HCT116 (cell line): ENCODE data around the gene DMWD.

Experiments used
- EZH2phosphoT487 ChIP-seq: fragments of 200-600 bp; IDR thresholded peaks from 2 replicates; pipeline ENCODE4 v1.6.1; 2018; ENCODE audit warnings: antibody characterized with exemption, borderline replicate concordance
- POLR2A ChIP-seq: IDR thresholded peaks from 2 replicates; pipeline ENCODE4 v1.7.0; 2011; ENCODE audit warnings: borderline replicate concordance; ENCODE audit not compliant: insufficient read depth, insufficient read length; ENCODE audit errors: extremely low read depth
- POLR2AphosphoS5 ChIP-seq: IDR thresholded peaks from 2 replicates; pipeline ENCODE4 v1.6.1; 2011; ENCODE audit warnings: mild to moderate bottlenecking, low read depth, low read length, moderate library complexity
- RAD21 ChIP-seq: IDR thresholded peaks from 2 replicates; pipeline ENCODE4 v1.6.1; 2012; ENCODE audit warnings: low read depth, mild to moderate bottlenecking
- SP1 ChIP-seq: IDR thresholded peaks from 2 replicates; pipeline ENCODE4 v1.6.1; 2012; ENCODE audit warnings: low read depth
- SRF ChIP-seq: IDR thresholded peaks from 2 replicates; pipeline ENCODE4 v1.6.1; 2012; ENCODE audit warnings: low read depth
- TCF7L2 ChIP-seq: IDR thresholded peaks from 2 replicates; pipeline ENCODE4 v1.7.0; 2011; ENCODE audit warnings: borderline replicate concordance, inconsistent platforms; ENCODE audit not compliant: insufficient read depth, insufficient read length; ENCODE audit errors: extremely low read depth
- YY1 ChIP-seq: IDR thresholded peaks from 2 replicates; pipeline ENCODE4 v1.6.1; 2011; ENCODE audit warnings: low read length, low read depth, moderate library complexity, mild to moderate bottlenecking; ENCODE audit not compliant: insufficient replicate concordance; ENCODE audit errors: extremely low read depth
- ZNF274 ChIP-seq: fragments of 200-500 bp; sonication (Bioruptor generic); IDR thresholded peaks from 2 replicates; pipeline ENCODE4 v1.6.1; 2014; ENCODE audit warnings: mild to moderate bottlenecking, low read depth, low read length, inconsistent platforms
- TF ChIP-seq, protein P1 (sequence below), 3 experiments: fragments of 200-600 bp in 1 of 3; sonication (generic) in 1 of 3; IDR thresholded peaks in 2 of 3; conservative IDR thresholded peaks in 1 of 3; 2 replicates each; pipeline ENCODE4 v1.5.1; 2012 to 2017; ENCODE audit warnings: low read depth in 2 of 3, low read length in 2 of 3, antibody characterized with exemption in 1 of 3, borderline replicate concordance in 1 of 3, control low read depth in 1 of 3, mild to moderate bottlenecking in 1 of 3, mixed read lengths in 1 of 3, mixed run types in 1 of 3, moderate library complexity in 1 of 3; ENCODE audit not compliant: insufficient read depth in 1 of 3
- TF ChIP-seq, protein P2 (sequence below): IDR thresholded peaks from 2 replicates; pipeline ENCODE4 v1.6.1; 2011; ENCODE audit warnings: mild to moderate bottlenecking, low read length, moderate library complexity; ENCODE audit not compliant: insufficient replicate concordance; ENCODE audit errors: extremely low read depth

DNA sequence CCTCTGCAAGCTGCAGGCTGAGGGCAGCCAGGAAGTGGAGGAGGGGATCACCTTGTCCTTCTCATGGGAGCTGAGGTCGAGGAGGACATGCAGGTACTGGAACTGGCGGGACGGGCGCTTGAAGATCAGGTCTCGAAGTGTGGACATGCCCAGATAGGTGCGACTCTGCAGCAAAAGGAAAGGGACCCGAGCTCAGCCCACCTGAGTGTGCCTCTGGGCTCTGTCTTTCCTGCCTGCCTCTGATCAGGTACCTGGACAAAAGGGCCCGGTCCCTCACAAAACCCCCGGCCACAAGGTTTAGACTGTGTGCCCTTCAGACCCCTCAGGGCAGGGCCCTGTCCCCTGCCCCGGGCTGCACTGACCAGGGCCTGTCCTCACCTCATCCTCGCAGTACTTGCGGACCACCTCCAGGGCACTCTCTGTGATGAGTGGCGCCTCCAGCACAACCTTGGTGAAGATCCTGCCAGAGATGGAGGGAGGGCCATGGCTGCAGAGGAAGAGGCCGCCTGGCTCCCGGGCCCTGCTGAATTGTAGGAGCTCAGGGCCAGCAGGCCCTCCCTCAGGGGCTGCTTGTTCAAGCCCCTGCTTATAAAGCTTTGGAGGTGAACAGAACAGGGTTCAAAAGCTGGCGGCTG, 34.9 kb upstream of the DMWD start:
- TF ChIP-seq, protein P1, sequence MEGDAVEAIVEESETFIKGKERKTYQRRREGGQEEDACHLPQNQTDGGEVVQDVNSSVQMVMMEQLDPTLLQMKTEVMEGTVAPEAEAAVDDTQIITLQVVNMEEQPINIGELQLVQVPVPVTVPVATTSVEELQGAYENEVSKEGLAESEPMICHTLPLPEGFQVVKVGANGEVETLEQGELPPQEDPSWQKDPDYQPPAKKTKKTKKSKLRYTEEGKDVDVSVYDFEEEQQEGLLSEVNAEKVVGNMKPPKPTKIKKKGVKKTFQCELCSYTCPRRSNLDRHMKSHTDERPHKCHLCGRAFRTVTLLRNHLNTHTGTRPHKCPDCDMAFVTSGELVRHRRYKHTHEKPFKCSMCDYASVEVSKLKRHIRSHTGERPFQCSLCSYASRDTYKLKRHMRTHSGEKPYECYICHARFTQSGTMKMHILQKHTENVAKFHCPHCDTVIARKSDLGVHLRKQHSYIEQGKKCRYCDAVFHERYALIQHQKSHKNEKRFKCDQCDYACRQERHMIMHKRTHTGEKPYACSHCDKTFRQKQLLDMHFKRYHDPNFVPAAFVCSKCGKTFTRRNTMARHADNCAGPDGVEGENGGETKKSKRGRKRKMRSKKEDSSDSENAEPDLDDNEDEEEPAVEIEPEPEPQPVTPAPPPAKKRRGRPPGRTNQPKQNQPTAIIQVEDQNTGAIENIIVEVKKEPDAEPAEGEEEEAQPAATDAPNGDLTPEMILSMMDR (IDR thresholded peaks at IDR 0.05 in 2 of 3, conservative IDR thresholded peaks at IDR 0.05 in 1 of 3; ENCODE audit: borderline replicate concordance in 1 of 3, insufficient read depth in 1 of 3, low read depth in 2 of 3, low read length in 2 of 3) = no peak
- no peak for TF ChIP-seq POLR2A
- no peak for TF ChIP-seq ZNF274
- TF ChIP-seq, protein P2, sequence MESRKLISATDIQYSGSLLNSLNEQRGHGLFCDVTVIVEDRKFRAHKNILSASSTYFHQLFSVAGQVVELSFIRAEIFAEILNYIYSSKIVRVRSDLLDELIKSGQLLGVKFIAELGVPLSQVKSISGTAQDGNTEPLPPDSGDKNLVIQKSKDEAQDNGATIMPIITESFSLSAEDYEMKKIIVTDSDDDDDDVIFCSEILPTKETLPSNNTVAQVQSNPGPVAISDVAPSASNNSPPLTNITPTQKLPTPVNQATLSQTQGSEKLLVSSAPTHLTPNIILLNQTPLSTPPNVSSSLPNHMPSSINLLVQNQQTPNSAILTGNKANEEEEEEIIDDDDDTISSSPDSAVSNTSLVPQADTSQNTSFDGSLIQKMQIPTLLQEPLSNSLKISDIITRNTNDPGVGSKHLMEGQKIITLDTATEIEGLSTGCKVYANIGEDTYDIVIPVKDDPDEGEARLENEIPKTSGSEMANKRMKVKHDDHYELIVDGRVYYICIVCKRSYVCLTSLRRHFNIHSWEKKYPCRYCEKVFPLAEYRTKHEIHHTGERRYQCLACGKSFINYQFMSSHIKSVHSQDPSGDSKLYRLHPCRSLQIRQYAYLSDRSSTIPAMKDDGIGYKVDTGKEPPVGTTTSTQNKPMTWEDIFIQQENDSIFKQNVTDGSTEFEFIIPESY = no peak
- TF ChIP-seq SP1 = no peak
- TF ChIP-seq TCF7L2 = no peak
- TF ChIP-seq RAD21 = no peak
- no peak for TF ChIP-seq YY1
- no peak for TF ChIP-seq EZH2phosphoT487
- TF ChIP-seq POLR2AphosphoS5 = 0 out of 2 replicates have a peak, but pooled peaks have one; percentile 26
- no peak for TF ChIP-seq SRF
